ENCODE data around the gene RAPGEF2.

Gene RAPGEF2

GRCh38 chr4:159229164-159229563 is 126.3 kb downstream of the RAPGEF2 start:
- H3K4me2 ChIP-seq (ENCODE audit: low read length) = no peak overlapping the region
- no peaks in the 10 kb centered on the region for H3K27me3 ChIP-seq (ENCODE audit: control insufficient read depth, low read length)
- no peaks in the 10 kb centered on the region for H3K9me3 ChIP-seq (ENCODE audit: control insufficient read depth, insufficient read depth, low read length)
- H3K4me3 ChIP-seq (ENCODE audit: low read length) = no peak overlapping the region
- H3K27ac ChIP-seq (ENCODE audit: low read depth, low read length) = no peak overlapping the region
- H3K4me1 ChIP-seq (ENCODE audit: control insufficient read depth, low read length) = peaks cover 10% of the 10 kb centered on the region
- no peaks in the 10 kb centered on the region for H3K9me2 ChIP-seq (replicated peaks; ENCODE audit: control insufficient read depth, low read length)
- no peaks in the 10 kb centered on the region for H3K36me3 ChIP-seq (ENCODE audit: control insufficient read depth, low read length)
- TF ChIP-seq EZH2phosphoT487 (IDR thresholded peaks at IDR 0.05; ENCODE audit: borderline replicate concordance, low read length) = no peak
- no peak for TF ChIP-seq CTCF (IDR thresholded peaks at IDR 0.05; ENCODE audit: low read depth, low read length, poor library complexity, severe bottlenecking)
- H3F3A ChIP-seq (ENCODE audit: control insufficient read depth, insufficient read depth) = no peaks in the 10 kb centered on the region
- H3K79me2 ChIP-seq (ENCODE audit: control insufficient read depth, low read length) = peaks cover 3% of the 10 kb centered on the region; the same call in 1 of the 2 replicates
- H4K20me1 ChIP-seq (ENCODE audit: control insufficient read depth, insufficient read depth, low read depth, low read length) = no peaks in the 10 kb centered on the region; the same call in 1 of the 2 replicates

DNA sequence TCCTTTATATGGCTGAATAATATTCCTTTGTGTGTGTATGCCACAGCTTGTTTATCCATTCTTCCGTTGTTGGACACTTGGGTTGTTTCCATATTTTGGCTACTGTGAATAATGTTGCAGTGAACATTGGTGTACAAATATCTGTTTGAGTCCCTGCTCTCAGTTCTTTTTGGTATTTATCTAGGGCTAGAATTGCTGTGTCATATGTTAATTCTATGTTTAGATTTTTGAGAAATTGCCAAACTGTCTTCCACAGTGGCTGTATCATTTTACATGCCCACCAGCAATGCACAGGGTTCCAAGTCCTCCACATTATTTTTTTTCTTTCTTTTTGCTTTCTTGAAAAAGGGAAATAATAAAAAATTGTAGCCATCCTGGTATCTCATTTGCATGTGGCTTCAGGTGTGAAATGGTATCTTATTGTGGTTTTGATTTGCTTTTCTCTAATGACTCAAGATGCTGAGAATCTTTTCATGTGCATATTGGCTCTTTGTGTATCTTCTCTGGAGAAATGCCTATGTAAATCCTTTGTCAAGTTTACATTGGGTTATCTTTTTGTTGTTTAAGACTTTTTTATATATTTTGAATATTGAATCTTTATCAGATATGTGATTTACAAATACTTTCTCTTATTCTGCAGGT is 129.7 kb downstream of the RAPGEF2 start:
- TF ChIP-seq EZH2phosphoT487 (IDR thresholded peaks at IDR 0.05; ENCODE audit: borderline replicate concordance, low read length) (no peak), CTCF (IDR thresholded peaks at IDR 0.05; ENCODE audit: low read depth, low read length, poor library complexity, severe bottlenecking) (no peak)
- Histone ChIP-seq H4K20me1 (ENCODE audit: control insufficient read depth, insufficient read depth, low read depth, low read length) (no peaks in the 10 kb centered on the region), H3K9me2 (replicated peaks; ENCODE audit: control insufficient read depth, low read length) (no peaks in the 10 kb centered on the region), H3K36me3 (ENCODE audit: control insufficient read depth, low read length) (no peaks in the 10 kb centered on the region), H3K27me3 (ENCODE audit: control insufficient read depth, low read length) (no peaks in the 10 kb centered on the region), H3K4me3 (ENCODE audit: low read length) (no peak overlapping the region), H3K27ac (ENCODE audit: low read depth, low read length) (no peak overlapping the region), H3K9me3 (ENCODE audit: control insufficient read depth, insufficient read depth, low read length) (no peaks in the 10 kb centered on the region), H3K79me2 (ENCODE audit: control insufficient read depth, low read length) (peaks cover 3% of the 10 kb centered on the region; the same call in 1 of the 2 replicates), H3F3A (ENCODE audit: control insufficient read depth, insufficient read depth) (no peaks in the 10 kb centered on the region), H3K4me2 (ENCODE audit: low read length) (no peak overlapping the region), H3K4me1 (ENCODE audit: control insufficient read depth, low read length) (peaks cover 10% of the 10 kb centered on the region)

GRCh38 chr4:159235779-159236368 is 133.0 kb downstream of the RAPGEF2 start:
- H3K4me3 ChIP-seq (ENCODE audit: low read length) = no peak overlapping the region
- no peak overlapping the region for H3K4me2 ChIP-seq (ENCODE audit: low read length)
- H3K4me1 ChIP-seq (ENCODE audit: control insufficient read depth, low read length) = peaks cover 10% of the 10 kb centered on the region
- no peaks in the 10 kb centered on the region for H3K27me3 ChIP-seq (ENCODE audit: control insufficient read depth, low read length)
- no peaks in the 10 kb centered on the region for H3K36me3 ChIP-seq (ENCODE audit: control insufficient read depth, low read length)
- H4K20me1 ChIP-seq (ENCODE audit: control insufficient read depth, insufficient read depth, low read depth, low read length) = no peaks in the 10 kb centered on the region
- H3K27ac ChIP-seq (ENCODE audit: low read depth, low read length) = no peak overlapping the region
- H3F3A ChIP-seq (ENCODE audit: control insufficient read depth, insufficient read depth) = no peaks in the 10 kb centered on the region
- H3K79me2 ChIP-seq (ENCODE audit: control insufficient read depth, low read length) = peaks cover 3% of the 10 kb centered on the region; the same call in 1 of the 2 replicates
- H3K9me3 ChIP-seq (ENCODE audit: control insufficient read depth, insufficient read depth, low read length) = no peaks in the 10 kb centered on the region
- TF ChIP-seq EZH2phosphoT487 (IDR thresholded peaks at IDR 0.05; ENCODE audit: borderline replicate concordance, low read length) (no peak), CTCF (IDR thresholded peaks at IDR 0.05; ENCODE audit: low read depth, low read length, poor library complexity, severe bottlenecking) (no peak)
- no peaks in the 10 kb centered on the region for H3K9me2 ChIP-seq (replicated peaks; ENCODE audit: control insufficient read depth, low read length)
